Loucy (cell line): ENCODE measurements around the gene SNX11.

ENCODE experiments used
- EZH2phosphoT487 ChIP-seq: fragments of 200-600 bp; IDR thresholded peaks from 2 replicates; pipeline ENCODE4 v1.6.1; 2018; ENCODE audit warnings: antibody characterized with exemption, mild to moderate bottlenecking, moderate library complexity, borderline replicate concordance
- TF ChIP-seq, protein P1 (sequence below): fragments of 200-600 bp; sonication (generic); conservative IDR thresholded peaks from 2 replicates; pipeline ENCODE4 v1.5.1; 2014; ENCODE audit warnings: mild to moderate bottlenecking, antibody characterized with exemption, low read length

DNA sequence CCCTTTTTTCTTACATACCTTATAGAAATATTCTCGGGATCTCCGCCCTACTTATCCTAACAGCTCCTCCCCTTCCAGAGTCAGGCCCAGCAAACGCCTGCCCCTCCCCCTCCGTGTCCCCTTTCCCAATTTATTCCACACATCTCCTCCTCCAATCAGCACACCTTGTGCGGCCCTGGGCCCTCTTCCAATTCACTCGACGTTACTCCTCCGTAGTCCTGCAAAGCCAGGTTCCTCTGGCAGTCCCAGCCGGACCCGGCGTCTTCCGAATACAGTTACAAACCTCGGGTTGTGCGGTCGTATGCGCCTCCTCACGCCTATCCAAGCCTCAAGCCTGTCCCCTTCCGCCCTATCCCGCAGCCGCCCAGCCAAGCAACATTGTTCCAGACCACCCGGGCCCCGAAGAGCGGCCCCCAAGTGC lies 7.0 kb upstream of the SNX11 start:
- TF ChIP-seq, protein P1, sequence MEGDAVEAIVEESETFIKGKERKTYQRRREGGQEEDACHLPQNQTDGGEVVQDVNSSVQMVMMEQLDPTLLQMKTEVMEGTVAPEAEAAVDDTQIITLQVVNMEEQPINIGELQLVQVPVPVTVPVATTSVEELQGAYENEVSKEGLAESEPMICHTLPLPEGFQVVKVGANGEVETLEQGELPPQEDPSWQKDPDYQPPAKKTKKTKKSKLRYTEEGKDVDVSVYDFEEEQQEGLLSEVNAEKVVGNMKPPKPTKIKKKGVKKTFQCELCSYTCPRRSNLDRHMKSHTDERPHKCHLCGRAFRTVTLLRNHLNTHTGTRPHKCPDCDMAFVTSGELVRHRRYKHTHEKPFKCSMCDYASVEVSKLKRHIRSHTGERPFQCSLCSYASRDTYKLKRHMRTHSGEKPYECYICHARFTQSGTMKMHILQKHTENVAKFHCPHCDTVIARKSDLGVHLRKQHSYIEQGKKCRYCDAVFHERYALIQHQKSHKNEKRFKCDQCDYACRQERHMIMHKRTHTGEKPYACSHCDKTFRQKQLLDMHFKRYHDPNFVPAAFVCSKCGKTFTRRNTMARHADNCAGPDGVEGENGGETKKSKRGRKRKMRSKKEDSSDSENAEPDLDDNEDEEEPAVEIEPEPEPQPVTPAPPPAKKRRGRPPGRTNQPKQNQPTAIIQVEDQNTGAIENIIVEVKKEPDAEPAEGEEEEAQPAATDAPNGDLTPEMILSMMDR, result no peak
- TF ChIP-seq EZH2phosphoT487, result no peak
